Glutamatergic neuron (in vitro differentiated cells): ENCODE results near the gene FGFBP1. TPM values are rescaled to one million over a fixed set of nuclear protein-coding genes. Genes with fewer than 3 reads are reported as not detected.

ENCODE experiments used
- DNase-seq: peaks from one replicate; pipeline ENCODE4 v3.0.0; 2022
- H3K27ac Mint-ChIP-seq: one replicate; pipeline ENCODE4 v1.8.0; 2020; ENCODE audit warnings: mild to moderate bottlenecking, mixed read lengths, inconsistent platforms; ENCODE audit not compliant: unreplicated experiment
- H3K27me3 Mint-ChIP-seq: one replicate; pipeline ENCODE4 v1.8.0; 2020; ENCODE audit warnings: mild to moderate bottlenecking, moderate library complexity, mixed read lengths, inconsistent platforms; ENCODE audit not compliant: unreplicated experiment
- H3K36me3 Mint-ChIP-seq: one replicate; pipeline ENCODE4 v1.8.0; 2020; ENCODE audit warnings: mild to moderate bottlenecking, mixed read lengths, inconsistent platforms; ENCODE audit not compliant: unreplicated experiment
- H3K4me1 Mint-ChIP-seq: one replicate; pipeline ENCODE4 v1.8.0; 2020; ENCODE audit warnings: mild to moderate bottlenecking, low read depth, mixed read lengths, inconsistent platforms; ENCODE audit not compliant: unreplicated experiment
- H3K4me3 Mint-ChIP-seq: one replicate; pipeline ENCODE4 v1.8.0; 2020; ENCODE audit warnings: mild to moderate bottlenecking, mixed read lengths, inconsistent platforms; ENCODE audit not compliant: unreplicated experiment
- H3K9me3 Mint-ChIP-seq: one replicate; pipeline ENCODE4 v1.8.0; 2020; ENCODE audit warnings: mild to moderate bottlenecking, moderate library complexity, mixed read lengths, inconsistent platforms; ENCODE audit not compliant: unreplicated experiment
- CTCF ChIP-seq: fragments of 200-600 bp; sonication (generic); IDR thresholded peaks from one replicate; pipeline ENCODE4 v1.5.0; 2021; ENCODE audit not compliant: partially characterized antibody, unreplicated experiment
- total RNA-seq: library from RNA; stranded (reverse); fragmentation: NEBNext Ultra II Directional; extraction: Animal tissue kit (Norgen Biotek cat#: 25700); gene quantifications from one replicate; pipeline ENCODE4 v1.2.1, GENCODE V29; 2021; ENCODE audit not compliant: unreplicated experiment

Gene FGFBP1
- total RNA-seq, 1 donor from 2014 or later, result not detected

GRCh38 chr4:15930314-15930713, 8.2 kb downstream of the FGFBP1 start:
- Mint-ChIP-seq H3K9me3 (no peaks in the 10 kb centered on the region), H3K36me3 (no peaks in the 10 kb centered on the region), H3K27ac (no peak overlapping the region), H3K27me3 (peaks cover 4% of the 10 kb centered on the region), H3K4me1 (no peaks in the 10 kb centered on the region), H3K4me3 (no peak overlapping the region)
- no peak for DNase-seq
- TF ChIP-seq CTCF, result no peak

- DNase-seq, result no peak
- H3K27ac Mint-ChIP-seq, result no peak overlapping the region
- no peak overlapping the region for H3K4me3 Mint-ChIP-seq
- H3K36me3 Mint-ChIP-seq, result no peaks in the 10 kb centered on the region
- H3K9me3 Mint-ChIP-seq, result no peaks in the 10 kb centered on the region
- H3K27me3 Mint-ChIP-seq, result peaks cover 4% of the 10 kb centered on the region
- no peaks in the 10 kb centered on the region for H3K4me1 Mint-ChIP-seq
- TF ChIP-seq CTCF, result no peak
Observed at GRCh38 chr4:15929540-15929939, 9.0 kb downstream of the FGFBP1 start.

GRCh38 chr4:15928883-15929282, 9.7 kb downstream of the FGFBP1 start:
- no peaks in the 10 kb centered on the region for H3K9me3 Mint-ChIP-seq
- no peaks in the 10 kb centered on the region for H3K36me3 Mint-ChIP-seq
- DNase-seq, result no peak
- no peak overlapping the region for H3K27ac Mint-ChIP-seq
- TF ChIP-seq CTCF, result no peak
- H3K4me3 Mint-ChIP-seq, result no peak overlapping the region
- H3K4me1 Mint-ChIP-seq, result no peaks in the 10 kb centered on the region
- peaks cover 4% of the 10 kb centered on the region for H3K27me3 Mint-ChIP-seq

GRCh38 chr4:15926486-15926885, 12.1 kb downstream of the FGFBP1 start:
- Mint-ChIP-seq H3K4me1 (no peaks in the 10 kb centered on the region), H3K4me3 (no peak overlapping the region), H3K36me3 (no peaks in the 10 kb centered on the region), H3K27ac (no peak overlapping the region), H3K27me3 (peaks cover 6% of the 10 kb centered on the region), H3K9me3 (no peaks in the 10 kb centered on the region)
- no peak for TF ChIP-seq CTCF
- DNase-seq, result no peak

GRCh38 chr4:15925830-15926229, 12.7 kb downstream of the FGFBP1 start:
- no peak for TF ChIP-seq CTCF
- DNase-seq, result no peak
- Mint-ChIP-seq H3K4me3 (no peak overlapping the region), H3K27me3 (peaks cover 6% of the 10 kb centered on the region), H3K4me1 (no peaks in the 10 kb centered on the region), H3K27ac (no peak overlapping the region), H3K36me3 (no peaks in the 10 kb centered on the region), H3K9me3 (no peaks in the 10 kb centered on the region)
